ENCODE results near the gene TRIAP1.

Gene TRIAP1

GRCh38 chr12:120428597-120429229, 17.5 kb downstream of the TRIAP1 start:
- DNase-seq: no peak

GRCh38 chr12:120425797-120426196, 20.4 kb downstream of the TRIAP1 start:
- DNase-seq: no peak

- DNase-seq: no peak
Observed at GRCh38 chr12:120422892-120423456, 23.2 kb downstream of the TRIAP1 start.

- no peak for DNase-seq
Observed at GRCh38 chr12:120421701-120422100, 24.5 kb downstream of the TRIAP1 start.

- no peak for DNase-seq
Observed at GRCh38 chr12:120417917-120418580, 28.1 kb downstream of the TRIAP1 start.

- DNase-seq: no peak
Observed at GRCh38 chr12:120416490-120417216, 29.5 kb downstream of the TRIAP1 start.

GRCh38 chr12:120413901-120414695, 32.1 kb downstream of the TRIAP1 start:
- DNase-seq: no peak

GRCh38 chr12:120412421-120412820, 33.8 kb downstream of the TRIAP1 start:
- DNase-seq: no peak

GRCh38 chr12:120408771-120409170, 37.4 kb downstream of the TRIAP1 start:
- no peak for DNase-seq

GRCh38 chr12:120406553-120406952, 39.6 kb downstream of the TRIAP1 start:
- DNase-seq: no peak

GRCh38 chr12:120406069-120406468, 40.1 kb downstream of the TRIAP1 start:
- no peak for DNase-seq

- no peak for DNase-seq
Observed at GRCh38 chr12:120404271-120404670, 41.9 kb downstream of the TRIAP1 start.

- DNase-seq: no peak
Observed at GRCh38 chr12:120403869-120404268, 42.3 kb downstream of the TRIAP1 start.

GRCh38 chr12:120402217-120402616, 44.0 kb downstream of the TRIAP1 start:
- DNase-seq: no peak

- peak; percentile 16 for DNase-seq
Observed at GRCh38 chr12:120399531-120399930, 46.7 kb downstream of the TRIAP1 start.

GRCh38 chr12:120397824-120398540, 48.2 kb downstream of the TRIAP1 start:
- DNase-seq: no peak

- DNase-seq: no peak
Observed at GRCh38 chr12:120394483-120395367, 51.5 kb downstream of the TRIAP1 start.
